Panc1 (cell line): ENCODE data around the gene ANKRD33B. TPM values are rescaled to one million over a fixed set of nuclear protein-coding genes. Genes with fewer than 3 reads are reported as not detected.

Source experiments
- ATAC-seq: fragments of 200-7000 bp; cut with Tn5 transposase; 2 replicates; pipeline ENCODE4 v1.9.1; 2020; ENCODE audit warnings: mild to moderate bottlenecking, moderate library complexity
- BruUV-seq: library from RNA; stranded (reverse); fragments of 400-500 nt; replicated peaks from 2 replicates; lab custom pipeline; 2021; lab: Mats Ljungman, UMichigan
- CTCF ChIA-PET: fragments of 300-600 bp; sonication (Branson Sonifier 250); formaldehyde crosslinking; loops from one replicate; lab custom pipeline; 2022; ENCODE audit warnings: antibody characterized with exemption; lab: Charles Lee
- POLR2A ChIA-PET: fragments of 300-600 bp; sonication (Branson Sonifier 250); formaldehyde crosslinking; loops from one replicate; lab custom pipeline; 2022; ENCODE audit warnings: antibody characterized with exemption; lab: Charles Lee
- DNase-seq: peaks from one replicate; pipeline ENCODE4 v3.0.0-alpha.2; 2010; ENCODE audit warnings: low read depth, low spot score
- H3K27ac ChIP-seq: 2 replicates; pipeline ENCODE4 v1.5.1; 2011; ENCODE audit warnings: mild to moderate bottlenecking, low read length, inconsistent platforms
- H3K27me3 ChIP-seq: fragments of 200-500 bp; sonication (Bioruptor generic); 2 replicates; pipeline ENCODE4 v1.6.0; 2014; ENCODE audit warnings: low read length, inconsistent platforms; ENCODE audit not compliant: control insufficient read depth, insufficient read depth
- H3K36me3 ChIP-seq: fragments of 200-500 bp; sonication (Bioruptor generic); 2 replicates; pipeline ENCODE4 v1.5.1; 2014; ENCODE audit warnings: inconsistent platforms, mild to moderate bottlenecking, low read length, moderate library complexity; ENCODE audit not compliant: control insufficient read depth, insufficient read depth
- H3K4me1 ChIP-seq: 2 replicates; pipeline ENCODE4 v1.5.1; 2011; ENCODE audit warnings: inconsistent platforms, mild to moderate bottlenecking, low read length, moderate library complexity; ENCODE audit not compliant: control insufficient read depth, insufficient read depth
- H3K4me3 ChIP-seq, 2 experiments: 2 replicates each; pipeline ENCODE4 v1.5.1; 2011 to 2012; ENCODE audit warnings: low read depth in 2 of 2, low read length in 2 of 2, mild to moderate bottlenecking in 2 of 2, inconsistent platforms in 1 of 2, moderate library complexity in 1 of 2
- H3K9me3 ChIP-seq: fragments of 200-500 bp; sonication (Bioruptor generic); 2 replicates; pipeline ENCODE4 v1.5.1; 2014; ENCODE audit warnings: low read depth, mild to moderate bottlenecking, inconsistent platforms, low read length, moderate library complexity; ENCODE audit not compliant: control insufficient read depth, insufficient read depth
- POLR2AphosphoS5 ChIP-seq: IDR thresholded peaks from 2 replicates; pipeline ENCODE4 v1.6.1; 2012; ENCODE audit warnings: mild to moderate bottlenecking, low read depth, low read length, moderate library complexity
- SIN3A ChIP-seq: IDR thresholded peaks from 2 replicates; pipeline ENCODE4 v1.6.1; 2012; ENCODE audit warnings: low read depth, mild to moderate bottlenecking, low read length, moderate library complexity, borderline replicate concordance; ENCODE audit not compliant: insufficient read depth
- TCF7L2 ChIP-seq: IDR thresholded peaks from 2 replicates; pipeline ENCODE4 v1.6.1; 2011; ENCODE audit warnings: mild to moderate bottlenecking, low read depth, low read length, inconsistent platforms
- in situ Hi-C: cut with HindIII; loops from 2 replicates; pipeline ENCODE4 v1.10.0; 2016; ENCODE audit warnings: low sequenced_read_pairs, low pct_unique_long_range_greater_than_20kb
- intact Hi-C: fragments of 100-400 bp; cut with micrococcal nuclease; formaldehyde crosslinking; loops from one replicate; pipeline ENCODE4 v1.10.0; 2022; ENCODE audit not compliant: unreplicated experiment
- total RNA-seq: library from RNA; stranded (reverse); gene quantifications from one replicate; pipeline ENCODE4 v1.2.1, GENCODE V29; 2021; ENCODE audit not compliant: unreplicated experiment
- TF ChIP-seq, protein P1 (sequence below), 2 experiments: IDR thresholded peaks; 2 replicates each; pipeline ENCODE4 v1.6.1; 2011 to 2012; ENCODE audit warnings: low read depth in 2 of 2, control low read depth in 1 of 2, low read length in 1 of 2, mild to moderate bottlenecking in 1 of 2, moderate library complexity in 1 of 2; ENCODE audit not compliant: insufficient read depth in 1 of 2
- TF ChIP-seq, protein P2 (sequence below): fragments of 450-650 bp; IDR thresholded peaks from 2 replicates; pipeline ENCODE4 v1.5.1; 2017; ENCODE audit warnings: mild to moderate bottlenecking

Gene ANKRD33B
- total RNA-seq, 1 experiment from 2014 or later, result 19.1 TPM

- DNase-seq (no peak), ATAC-seq (no peak)
- Histone ChIP-seq H3K9me3 (no peaks in the 10 kb centered on the region), H3K27me3 (no peaks in the 10 kb centered on the region), H3K27ac (no peak overlapping the region), H3K4me3 (no peak overlapping the region), H3K4me1 (peaks cover 12% of the 10 kb centered on the region), H3K36me3 (no peaks in the 10 kb centered on the region)
- no TSS peak for BruUV-seq
- intact Hi-C loops, result no loop called here
- ChIA-PET POLR2A (no interaction called here), CTCF (interaction anchor here (0.6 kb wide), 2 partner anchors 98 to 280 kb away, joined by 3 read pairs; no protein-coding TSS in a partner anchor)
- TF ChIP-seq POLR2AphosphoS5, result no peak
- TF ChIP-seq TCF7L2, result no peak
- TF ChIP-seq, protein P1, sequence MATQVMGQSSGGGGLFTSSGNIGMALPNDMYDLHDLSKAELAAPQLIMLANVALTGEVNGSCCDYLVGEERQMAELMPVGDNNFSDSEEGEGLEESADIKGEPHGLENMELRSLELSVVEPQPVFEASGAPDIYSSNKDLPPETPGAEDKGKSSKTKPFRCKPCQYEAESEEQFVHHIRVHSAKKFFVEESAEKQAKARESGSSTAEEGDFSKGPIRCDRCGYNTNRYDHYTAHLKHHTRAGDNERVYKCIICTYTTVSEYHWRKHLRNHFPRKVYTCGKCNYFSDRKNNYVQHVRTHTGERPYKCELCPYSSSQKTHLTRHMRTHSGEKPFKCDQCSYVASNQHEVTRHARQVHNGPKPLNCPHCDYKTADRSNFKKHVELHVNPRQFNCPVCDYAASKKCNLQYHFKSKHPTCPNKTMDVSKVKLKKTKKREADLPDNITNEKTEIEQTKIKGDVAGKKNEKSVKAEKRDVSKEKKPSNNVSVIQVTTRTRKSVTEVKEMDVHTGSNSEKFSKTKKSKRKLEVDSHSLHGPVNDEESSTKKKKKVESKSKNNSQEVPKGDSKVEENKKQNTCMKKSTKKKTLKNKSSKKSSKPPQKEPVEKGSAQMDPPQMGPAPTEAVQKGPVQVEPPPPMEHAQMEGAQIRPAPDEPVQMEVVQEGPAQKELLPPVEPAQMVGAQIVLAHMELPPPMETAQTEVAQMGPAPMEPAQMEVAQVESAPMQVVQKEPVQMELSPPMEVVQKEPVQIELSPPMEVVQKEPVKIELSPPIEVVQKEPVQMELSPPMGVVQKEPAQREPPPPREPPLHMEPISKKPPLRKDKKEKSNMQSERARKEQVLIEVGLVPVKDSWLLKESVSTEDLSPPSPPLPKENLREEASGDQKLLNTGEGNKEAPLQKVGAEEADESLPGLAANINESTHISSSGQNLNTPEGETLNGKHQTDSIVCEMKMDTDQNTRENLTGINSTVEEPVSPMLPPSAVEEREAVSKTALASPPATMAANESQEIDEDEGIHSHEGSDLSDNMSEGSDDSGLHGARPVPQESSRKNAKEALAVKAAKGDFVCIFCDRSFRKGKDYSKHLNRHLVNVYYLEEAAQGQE (IDR thresholded peaks at IDR 0.05; ENCODE audit: insufficient read depth in 1 of 2, low read depth in 2 of 2, low read length in 1 of 2), result no peak
- TF ChIP-seq, protein P2, sequence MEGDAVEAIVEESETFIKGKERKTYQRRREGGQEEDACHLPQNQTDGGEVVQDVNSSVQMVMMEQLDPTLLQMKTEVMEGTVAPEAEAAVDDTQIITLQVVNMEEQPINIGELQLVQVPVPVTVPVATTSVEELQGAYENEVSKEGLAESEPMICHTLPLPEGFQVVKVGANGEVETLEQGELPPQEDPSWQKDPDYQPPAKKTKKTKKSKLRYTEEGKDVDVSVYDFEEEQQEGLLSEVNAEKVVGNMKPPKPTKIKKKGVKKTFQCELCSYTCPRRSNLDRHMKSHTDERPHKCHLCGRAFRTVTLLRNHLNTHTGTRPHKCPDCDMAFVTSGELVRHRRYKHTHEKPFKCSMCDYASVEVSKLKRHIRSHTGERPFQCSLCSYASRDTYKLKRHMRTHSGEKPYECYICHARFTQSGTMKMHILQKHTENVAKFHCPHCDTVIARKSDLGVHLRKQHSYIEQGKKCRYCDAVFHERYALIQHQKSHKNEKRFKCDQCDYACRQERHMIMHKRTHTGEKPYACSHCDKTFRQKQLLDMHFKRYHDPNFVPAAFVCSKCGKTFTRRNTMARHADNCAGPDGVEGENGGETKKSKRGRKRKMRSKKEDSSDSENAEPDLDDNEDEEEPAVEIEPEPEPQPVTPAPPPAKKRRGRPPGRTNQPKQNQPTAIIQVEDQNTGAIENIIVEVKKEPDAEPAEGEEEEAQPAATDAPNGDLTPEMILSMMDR, result no peak
- no peak for TF ChIP-seq SIN3A
- in situ Hi-C loops, result no loop called here
Observed at GRCh38 chr5:10703676-10704075, 139.8 kb downstream of the ANKRD33B start.

DNA sequence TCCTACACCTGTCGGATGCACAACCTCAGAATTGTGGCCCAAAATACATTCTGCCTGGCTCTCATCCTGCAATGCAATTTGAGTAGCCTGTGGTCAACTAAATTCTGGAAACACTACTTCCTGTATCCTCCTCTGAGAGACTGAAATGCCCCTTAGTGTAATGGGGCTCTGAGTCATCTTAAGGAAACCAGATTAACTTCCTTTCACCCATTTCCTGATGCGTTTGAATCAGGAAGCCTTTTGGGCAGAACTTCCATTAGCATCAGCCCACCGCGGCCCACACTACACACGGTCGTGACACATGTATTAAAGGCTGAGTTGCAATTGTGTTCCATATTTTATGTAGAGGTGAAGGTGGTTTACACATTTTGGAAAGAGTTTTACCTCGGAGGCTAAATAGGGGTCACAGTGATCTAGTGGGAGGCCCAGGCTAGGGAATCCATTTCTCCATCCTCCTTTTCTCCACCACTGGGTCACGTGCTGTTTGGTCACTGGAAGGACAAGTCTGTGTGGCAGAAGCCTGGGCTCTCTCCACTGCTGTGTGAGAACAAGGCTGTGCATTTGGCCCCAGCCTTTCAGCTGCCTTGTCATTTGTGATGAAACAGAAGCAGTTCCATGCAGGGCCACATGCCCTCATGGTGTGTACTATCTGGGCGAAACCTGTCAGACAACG, 141.2 kb downstream of the ANKRD33B start:
- H3K36me3 ChIP-seq, result no peaks in the 10 kb centered on the region
- no peaks in the 10 kb centered on the region for H3K9me3 ChIP-seq
- intact Hi-C loops (no loop called here), in situ Hi-C loops (no loop called here)
- H3K4me1 ChIP-seq, result peaks cover 12% of the 10 kb centered on the region
- TF ChIP-seq TCF7L2, result no peak
- TF ChIP-seq POLR2AphosphoS5, result no peak
- TF ChIP-seq, protein P2, result no peak
- TF ChIP-seq, protein P1 (IDR thresholded peaks at IDR 0.05; ENCODE audit: insufficient read depth in 1 of 2, low read depth in 2 of 2, low read length in 1 of 2), result no peak
- no peak for TF ChIP-seq SIN3A
- ChIA-PET CTCF (no interaction called here), POLR2A (interaction anchor here (0.6 kb wide), 1 partner anchor 216 kb away, joined by 20 read pairs; no protein-coding TSS in a partner anchor)
- BruUV-seq, result no TSS peak
- no peak overlapping the region for H3K4me3 ChIP-seq
- H3K27me3 ChIP-seq, result no peaks in the 10 kb centered on the region
- H3K27ac ChIP-seq, result no peak overlapping the region
- no peak for ATAC-seq
- no peak for DNase-seq
